A673 (cell line): Measurements from ENCODE around the gene SPIB. TPM values are rescaled to one million over a fixed set of nuclear protein-coding genes. Genes with fewer than 3 reads are reported as not detected.

Experiments used
- Bru-seq: library from RNA; stranded (reverse); fragments of 400-500 nt; gene quantifications from one replicate; lab custom pipeline; 2021; lab: Mats Ljungman, UMichigan
- BruChase-seq, 2 experiments: library from RNA; stranded (reverse); fragments of 400-500 nt; gene quantifications; one replicate each; lab custom pipeline; 2021; lab: Mats Ljungman, UMichigan
- BruUV-seq: library from RNA; stranded (reverse); fragments of 400-500 nt; replicated peaks from 2 replicates; lab custom pipeline; 2021; lab: Mats Ljungman, UMichigan
- CTCF ChIA-PET: fragments of 300-600 bp; sonication (Branson Sonifier 250); formaldehyde crosslinking; loops from one replicate; lab custom pipeline; 2022; ENCODE audit warnings: antibody characterized with exemption; lab: Charles Lee
- POLR2A ChIA-PET: fragments of 300-600 bp; sonication (Branson Sonifier 250); formaldehyde crosslinking; loops from one replicate; lab custom pipeline; 2022; ENCODE audit warnings: antibody characterized with exemption; ENCODE audit not compliant: low non-redundant PET; lab: Charles Lee
- DNase-seq: peaks from one replicate; pipeline ENCODE4 v3.0.0-alpha.2; 2015; ENCODE audit warnings: low spot score
- H3K27ac ChIP-seq: fragments of 200-600 bp; sonication (generic); 2 replicates; pipeline ENCODE4 v1.5.1; 2016; ENCODE audit warnings: mixed run types, low read depth, mild to moderate bottlenecking, mixed read lengths, antibody characterized with exemption, low read length; ENCODE audit not compliant: poor library complexity, severe bottlenecking
- H3K27me3 ChIP-seq: fragments of 200-600 bp; sonication (generic); replicated peaks from 2 replicates; pipeline ENCODE4 v1.6.1; 2017; ENCODE audit warnings: mixed run types, low read depth, mild to moderate bottlenecking, mixed read lengths, antibody characterized with exemption, low read length; ENCODE audit not compliant: insufficient read depth, poor library complexity
- H3K36me3 ChIP-seq: fragments of 200-600 bp; sonication (generic); 2 replicates; pipeline ENCODE4 v1.6.1; 2016; ENCODE audit warnings: mixed run types, mild to moderate bottlenecking, mixed read lengths, antibody characterized with exemption, low read length; ENCODE audit not compliant: insufficient read depth, poor library complexity, severe bottlenecking
- H3K4me1 ChIP-seq: fragments of 200-600 bp; sonication (generic); 2 replicates; pipeline ENCODE4 v1.6.1; 2017; ENCODE audit warnings: mixed run types, mild to moderate bottlenecking, mixed read lengths, antibody characterized with exemption, low read length; ENCODE audit not compliant: insufficient read depth, poor library complexity, severe bottlenecking
- H3K4me3 ChIP-seq: fragments of 200-600 bp; sonication (generic); 2 replicates; pipeline ENCODE4 v1.5.1; 2016; ENCODE audit warnings: low read depth, mixed run types, mild to moderate bottlenecking, mixed read lengths, low read length; ENCODE audit not compliant: poor library complexity, severe bottlenecking
- H3K9me3 ChIP-seq: fragments of 200-600 bp; sonication (generic); 2 replicates; pipeline ENCODE4 v1.6.1; 2016; ENCODE audit warnings: mixed run types, low read depth, mild to moderate bottlenecking, mixed read lengths, antibody characterized with exemption, low read length; ENCODE audit not compliant: poor library complexity, severe bottlenecking
- CTCF ChIP-seq: fragments of 300-800, 200-600 bp; sonication (generic); conservative IDR thresholded peaks from 2 replicates; pipeline ENCODE4 v1.5.1; 2017; ENCODE audit warnings: low read depth, mild to moderate bottlenecking, antibody characterized with exemption, low read length, moderate library complexity, mixed read lengths
- EZH2 ChIP-seq: fragments of 200-600 bp; sonication (generic); IDR thresholded peaks from 2 replicates; pipeline ENCODE4 v1.6.1; 2017; ENCODE audit warnings: borderline replicate concordance, low read depth, mild to moderate bottlenecking, mixed read lengths, antibody characterized with exemption, low read length; ENCODE audit not compliant: poor library complexity, severe bottlenecking
- intact Hi-C: fragments of 100-400 bp; cut with micrococcal nuclease; formaldehyde crosslinking; loops from one replicate; pipeline ENCODE4 v1.10.0; 2022; ENCODE audit not compliant: unreplicated experiment
- long read RNA-seq: library from polyadenylated mRNA; stranded (forward); transcript quantifications from one replicate; pipeline ENCODE4 v2.0.0, GENCODE V29; 2022
- total RNA-seq: library from RNA; stranded (reverse); gene quantifications from 2 replicates; pipeline ENCODE4 v1.2.3, GENCODE V29; 2021

Gene SPIB
- 0.20 and 0.75 TPM in 2 replicates for total RNA-seq
- Bru-seq, nascent RNA: percentile 0 among the genes with signal in this experiment
- percentile 19 among the genes with signal in this experiment for BruChase-seq, experiment 1, labeled RNA remaining after a 2-hour chase
- percentile 21 among the genes with signal in this experiment for BruChase-seq, experiment 2, labeled RNA remaining after a 6-hour chase
- long read RNA-seq: 0 reads

GRCh38 chr19:50418176-50419021, at the start of gene SPIB:
Gene SPIB, plus strand, starts transcription at chr19:50418938. Its CDS starts 25 bp downstream, at chr19:50418963.
- ChIA-PET POLR2A (no interaction called here), CTCF (no interaction called here)
- H3K9me3 ChIP-seq: no peaks in the 10 kb centered on the region
- no peaks in the 10 kb centered on the region for H3K4me1 ChIP-seq
- no peaks in the 10 kb centered on the region for H3K36me3 ChIP-seq
- TF ChIP-seq CTCF: no peak
- no peak within 1 kb of the TSS for H3K4me3 ChIP-seq
- BruUV-seq: no TSS peak
- no peak for DNase-seq
- intact Hi-C loops: no loop called here
- no peak within 1 kb of the TSS for H3K27ac ChIP-seq
- no peaks in the 10 kb centered on the region for H3K27me3 ChIP-seq

- H3K36me3 ChIP-seq: no peaks in the 10 kb centered on the region
- H3K4me3 ChIP-seq: no peak overlapping the region
- ChIA-PET POLR2A (no interaction called here), CTCF (no interaction called here)
- H3K27ac ChIP-seq: no peak overlapping the region
- no peak for DNase-seq
- intact Hi-C loops: no loop called here
- H3K9me3 ChIP-seq: no peaks in the 10 kb centered on the region
- no peaks in the 10 kb centered on the region for H3K27me3 ChIP-seq
- TF ChIP-seq CTCF (no peak), EZH2 (no peak)
- H3K4me1 ChIP-seq: peaks cover 8% of the 10 kb centered on the region
- no TSS peak for BruUV-seq
Observed at GRCh38 chr19:50371914-50372475, 46.7 kb upstream of the SPIB start.

GRCh38 chr19:50376166-50377050, 42.3 kb upstream of the SPIB start, which contains the start of gene NR1H2:
Gene NR1H2, plus strand, starts transcription at chr19:50376457. Its CDS starts 1,149 bp downstream, at chr19:50377606.
- Histone ChIP-seq H3K9me3 (no peaks in the 10 kb centered on the region), H3K27me3 (no peaks in the 10 kb centered on the region), H3K4me1 (peaks cover 8% of the 10 kb centered on the region), H3K27ac (peak within 1 kb of the TSS; percentile 100), H3K36me3 (peaks cover 27% of the 10 kb centered on the region), H3K4me3 (peak within 1 kb of the TSS; percentile 89)
- peak; percentile 98 for DNase-seq
- CTCF ChIA-PET: interaction anchor here (0.8 kb wide), 1 partner anchor 19 kb away, joined by 3 read pairs; no protein-coding TSS in a partner anchor
- BruUV-seq: no TSS peak
- TF ChIP-seq CTCF (no peak), EZH2 (no peak)
- POLR2A ChIA-PET: interaction anchor here (0.6 kb wide), 1 partner anchor 428 kb away, joined by 4 read pairs; no protein-coding TSS in a partner anchor
- intact Hi-C loops: loop anchor here (5.0 kb wide), 1 partner anchor 136 kb away; the partner anchor contains the start of genes ASPDH and JOSD2
